ENCODE results near the gene EVX2.

EVX2 gene

DNA sequence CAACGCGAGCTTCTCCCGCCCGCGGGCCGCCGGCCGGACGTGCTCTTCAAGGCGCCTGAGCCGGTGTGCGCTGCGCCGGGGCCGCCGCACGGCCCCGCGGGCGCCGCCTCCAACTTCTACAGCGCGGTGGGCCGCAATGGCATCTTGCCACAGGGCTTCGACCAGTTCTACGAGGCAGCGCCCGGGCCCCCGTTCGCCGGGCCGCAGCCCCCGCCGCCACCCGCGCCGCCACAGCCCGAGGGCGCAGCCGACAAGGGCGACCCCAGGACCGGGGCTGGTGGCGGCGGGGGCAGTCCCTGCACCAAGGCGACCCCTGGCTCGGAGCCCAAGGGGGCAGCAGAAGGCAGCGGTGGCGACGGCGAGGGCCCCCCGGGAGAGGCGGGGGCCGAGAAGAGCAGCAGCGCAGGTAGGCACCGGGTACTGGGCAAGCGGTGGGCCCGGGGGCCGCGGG lies 24.0 kb upstream of the EVX2 start:
- no peak for DNase-seq (ENCODE audit: low spot score)

DNA sequence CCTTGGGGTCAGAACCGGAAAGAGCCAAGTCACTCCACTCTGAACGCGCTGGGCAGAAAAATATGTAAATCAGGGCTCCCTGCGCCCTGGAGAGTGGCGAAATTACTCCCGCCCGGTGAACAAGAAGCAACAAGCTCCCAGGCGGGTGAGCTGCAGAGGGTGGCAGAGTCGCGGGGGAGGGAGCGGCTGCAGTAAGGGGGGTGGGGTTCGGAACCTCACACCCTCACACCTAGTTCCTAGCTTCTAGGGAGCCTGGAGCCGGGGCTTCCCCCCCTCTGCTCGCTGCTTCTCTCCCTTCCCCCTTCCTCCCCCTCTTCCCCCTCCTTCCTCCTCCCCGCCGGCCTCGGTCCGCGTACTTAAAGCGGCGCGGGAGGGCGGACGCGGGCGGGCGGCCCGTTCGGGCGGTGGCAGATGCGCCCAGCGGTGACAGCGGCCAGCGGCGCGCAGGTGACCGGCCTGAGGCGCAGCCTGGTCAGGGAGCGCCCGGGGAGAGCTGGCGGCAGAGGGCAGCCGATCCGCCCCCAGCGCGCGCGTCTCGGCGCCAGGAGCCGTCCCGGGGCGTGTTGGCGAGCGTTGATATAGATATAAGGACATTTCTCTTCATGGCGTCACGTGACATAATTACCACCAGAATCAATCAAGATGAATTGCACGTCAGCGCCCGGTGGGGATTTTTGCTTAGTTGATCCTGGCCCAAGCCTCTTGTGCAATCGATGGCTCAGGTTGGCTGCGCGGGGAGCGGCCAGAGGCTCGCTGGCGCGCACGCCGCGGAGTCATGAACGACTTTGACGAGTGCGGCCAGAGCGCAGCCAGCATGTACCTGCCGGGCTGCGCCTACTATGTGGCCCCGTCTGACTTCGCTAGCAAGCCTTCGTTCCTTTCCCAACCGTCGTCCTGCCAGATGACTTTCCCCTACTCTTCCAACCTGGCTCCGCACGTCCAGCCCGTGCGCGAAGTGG lies 23.1 kb upstream of the EVX2 start, which contains the start of gene HOXD11:
Gene HOXD11 (plus strand): TSS at position 700 of the 959 bp plus-strand sequence. CDS start 76 bp downstream, at position 776.
- no peak for DNase-seq (ENCODE audit: low spot score)

DNA sequence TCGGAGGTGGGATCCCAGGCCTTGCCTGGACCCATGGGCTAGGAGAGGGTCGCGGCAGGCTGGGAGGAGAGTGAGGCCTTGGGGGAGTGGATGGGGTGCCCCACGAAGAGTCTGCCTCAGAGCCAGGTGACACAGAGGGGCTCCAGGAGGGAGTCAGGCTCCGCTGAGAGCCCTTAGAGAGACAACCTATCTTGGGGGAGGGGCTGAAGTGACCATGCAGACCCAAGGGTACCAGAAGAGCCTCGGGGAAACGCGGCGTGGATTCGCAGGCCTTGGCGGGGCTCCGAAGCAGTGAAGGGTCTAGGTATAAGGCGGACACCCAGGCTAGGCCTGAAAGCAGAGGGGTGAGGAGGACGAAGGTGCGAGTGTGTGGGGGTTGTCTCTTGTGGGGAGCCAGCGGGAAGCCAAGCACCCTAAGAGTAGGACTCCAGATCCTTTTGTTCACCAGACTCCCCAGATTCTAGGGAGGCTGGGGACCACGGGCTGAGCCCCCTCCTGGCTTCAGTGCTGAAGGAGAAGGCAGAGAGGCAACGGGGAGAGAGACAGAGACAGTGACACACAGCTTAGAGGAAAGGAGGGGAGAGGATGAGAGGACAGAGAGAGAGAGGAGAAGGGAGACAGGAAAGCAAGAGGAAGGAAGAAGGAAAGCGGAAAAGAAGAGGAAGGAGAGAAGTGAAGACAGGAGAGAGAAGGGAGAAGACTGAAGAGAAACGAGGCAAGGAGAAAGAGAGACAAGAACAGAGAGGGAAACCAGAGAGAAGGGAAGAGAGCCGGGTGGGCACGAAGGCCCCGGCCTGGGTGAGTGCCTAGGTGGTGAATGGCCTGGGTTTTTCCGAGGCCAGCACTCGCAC lies 22.2 kb upstream of the EVX2 start:
- DNase-seq (ENCODE audit: low spot score): no peak

DNA sequence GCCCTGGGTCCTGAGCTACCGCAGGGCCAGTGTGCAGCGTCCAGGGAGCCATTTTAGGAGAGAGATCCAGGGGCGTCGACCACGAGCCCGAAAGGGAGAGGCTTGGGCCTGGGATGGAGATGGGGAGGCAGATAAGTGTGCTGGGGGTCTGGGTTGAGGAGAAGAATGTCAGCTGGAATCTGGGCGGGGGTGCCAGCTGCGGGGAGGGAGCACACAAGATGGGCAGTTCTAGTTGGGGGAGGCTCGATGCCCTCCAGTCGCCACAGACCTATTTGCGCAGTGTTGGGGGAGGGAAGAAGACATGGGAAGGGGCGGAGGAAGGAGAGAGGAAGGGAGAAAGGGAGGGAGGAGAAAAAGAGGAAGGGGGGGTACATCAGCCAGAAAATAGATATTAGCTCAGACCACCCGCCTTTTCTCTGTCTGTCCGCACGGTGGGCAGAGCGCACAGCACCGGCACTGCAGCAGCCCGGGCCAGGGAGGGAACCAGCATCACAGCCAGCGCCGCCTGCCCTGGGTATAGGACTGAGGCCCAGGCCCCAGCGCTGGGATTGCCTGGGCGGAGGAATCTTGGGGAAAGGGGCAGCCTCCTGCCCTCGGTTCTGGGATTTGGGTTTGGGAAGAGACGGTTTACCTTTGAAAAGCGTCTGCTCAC lies 21.4 kb upstream of the EVX2 start:
- DNase-seq (ENCODE audit: low spot score): no peak

- no peak for DNase-seq (ENCODE audit: low spot score)
These were observed 20.7 kb upstream of the EVX2 start for GRCh38 chr2:176104316-176105077.

- no peak for DNase-seq (ENCODE audit: low spot score)
These were observed 20.1 kb upstream of the EVX2 start for GRCh38 chr2:176103742-176104315.

- no peak for DNase-seq (ENCODE audit: low spot score)
These were observed 19.4 kb upstream of the EVX2 start for GRCh38 chr2:176103194-176103593.

DNA sequence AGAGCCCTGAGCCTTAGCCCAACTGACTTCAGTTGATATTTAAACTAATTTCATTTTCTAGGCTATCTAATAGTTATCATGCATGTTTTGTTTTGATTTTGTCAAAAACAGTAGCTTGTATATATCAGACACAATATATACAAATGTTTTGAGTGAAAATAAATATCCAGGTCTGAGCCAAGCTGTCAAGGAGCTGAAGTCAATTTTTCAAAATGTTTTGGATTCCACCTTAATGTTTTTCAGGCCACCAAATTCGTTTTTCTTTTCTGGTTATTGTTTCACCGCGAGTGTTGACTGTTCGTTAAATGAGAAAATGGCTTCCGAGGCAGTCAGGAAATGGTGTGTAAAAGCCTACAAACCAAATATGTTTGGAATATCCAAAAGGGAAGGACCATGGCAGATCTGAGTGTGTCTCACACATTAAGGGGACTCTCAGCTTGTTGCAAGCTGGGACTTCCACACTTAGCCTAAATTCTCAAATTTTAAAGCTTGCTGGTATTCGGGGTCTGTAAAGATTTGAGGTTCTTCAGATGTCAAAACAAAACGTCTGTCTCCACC lies 18.6 kb upstream of the EVX2 start:
- DNase-seq (ENCODE audit: low spot score): no peak

DNA sequence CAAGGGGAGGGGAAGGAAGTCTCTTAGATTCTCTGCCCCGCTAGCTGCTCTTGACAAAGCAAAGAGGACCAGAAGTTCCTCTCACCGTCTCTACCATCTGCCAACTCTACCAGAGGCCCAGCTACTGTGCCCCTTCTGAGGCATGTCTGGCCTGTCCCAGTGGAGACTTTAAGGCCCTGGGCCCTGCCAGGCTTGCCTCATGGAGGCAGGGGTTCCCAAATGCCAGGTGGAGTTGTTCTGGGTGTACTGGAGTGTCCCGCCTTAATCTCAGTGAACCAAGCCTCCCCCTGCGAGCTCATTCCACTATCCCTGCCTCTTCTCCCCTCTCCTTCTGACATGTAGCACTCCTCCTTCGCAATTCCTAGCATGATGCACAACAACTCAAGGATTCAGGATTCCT lies 18.1 kb upstream of the EVX2 start:
- DNase-seq (ENCODE audit: low spot score): no peak

- DNase-seq (ENCODE audit: low spot score): no peak
These were observed 17.6 kb upstream of the EVX2 start for GRCh38 chr2:176101216-176101830.

GRCh38 chr2:176100547-176101140 lies 16.9 kb upstream of the EVX2 start:
- DNase-seq (ENCODE audit: low spot score): no peak

DNA sequence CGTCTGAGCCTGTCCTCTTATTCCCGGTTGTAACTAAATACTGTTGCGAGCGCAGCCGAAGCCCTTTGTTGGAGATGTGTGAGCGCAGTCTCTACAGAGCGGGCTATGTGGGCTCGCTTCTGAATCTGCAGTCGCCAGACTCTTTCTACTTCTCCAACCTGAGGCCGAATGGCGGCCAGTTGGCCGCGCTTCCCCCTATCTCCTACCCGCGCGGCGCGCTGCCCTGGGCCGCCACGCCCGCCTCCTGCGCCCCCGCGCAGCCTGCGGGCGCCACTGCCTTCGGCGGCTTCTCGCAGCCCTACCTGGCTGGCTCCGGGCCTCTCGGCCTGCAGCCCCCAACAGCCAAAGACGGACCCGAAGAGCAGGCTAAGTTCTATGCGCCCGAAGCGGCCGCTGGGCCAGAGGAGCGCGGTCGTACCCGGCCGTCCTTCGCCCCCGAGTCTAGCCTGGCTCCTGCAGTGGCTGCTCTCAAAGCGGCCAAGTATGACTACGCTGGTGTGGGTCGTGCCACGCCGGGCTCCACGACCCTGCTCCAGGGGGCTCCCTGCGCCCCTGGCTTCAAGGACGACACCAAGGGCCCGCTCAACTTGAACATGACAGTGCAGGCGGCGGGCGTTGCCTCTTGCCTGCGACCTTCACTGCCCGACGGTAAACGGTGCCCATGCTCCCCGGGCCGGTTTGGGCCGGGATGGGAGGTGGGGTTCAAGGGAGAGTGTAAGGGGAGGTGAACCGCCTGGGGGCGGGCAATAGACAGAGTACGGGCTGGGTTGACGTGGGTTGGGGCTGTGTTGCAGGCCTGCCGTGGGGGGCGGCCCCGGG lies 16.2 kb upstream of the EVX2 start, which contains the start of gene HOXD12:
Gene HOXD12 (plus strand): TSS at position 68 of the 819 bp plus-strand sequence. CDS start 7 bp downstream, at position 75.
- no peak for DNase-seq (ENCODE audit: low spot score)

- no peak for DNase-seq (ENCODE audit: low spot score)
These were observed 15.5 kb upstream of the EVX2 start for GRCh38 chr2:176099159-176099727.

DNA sequence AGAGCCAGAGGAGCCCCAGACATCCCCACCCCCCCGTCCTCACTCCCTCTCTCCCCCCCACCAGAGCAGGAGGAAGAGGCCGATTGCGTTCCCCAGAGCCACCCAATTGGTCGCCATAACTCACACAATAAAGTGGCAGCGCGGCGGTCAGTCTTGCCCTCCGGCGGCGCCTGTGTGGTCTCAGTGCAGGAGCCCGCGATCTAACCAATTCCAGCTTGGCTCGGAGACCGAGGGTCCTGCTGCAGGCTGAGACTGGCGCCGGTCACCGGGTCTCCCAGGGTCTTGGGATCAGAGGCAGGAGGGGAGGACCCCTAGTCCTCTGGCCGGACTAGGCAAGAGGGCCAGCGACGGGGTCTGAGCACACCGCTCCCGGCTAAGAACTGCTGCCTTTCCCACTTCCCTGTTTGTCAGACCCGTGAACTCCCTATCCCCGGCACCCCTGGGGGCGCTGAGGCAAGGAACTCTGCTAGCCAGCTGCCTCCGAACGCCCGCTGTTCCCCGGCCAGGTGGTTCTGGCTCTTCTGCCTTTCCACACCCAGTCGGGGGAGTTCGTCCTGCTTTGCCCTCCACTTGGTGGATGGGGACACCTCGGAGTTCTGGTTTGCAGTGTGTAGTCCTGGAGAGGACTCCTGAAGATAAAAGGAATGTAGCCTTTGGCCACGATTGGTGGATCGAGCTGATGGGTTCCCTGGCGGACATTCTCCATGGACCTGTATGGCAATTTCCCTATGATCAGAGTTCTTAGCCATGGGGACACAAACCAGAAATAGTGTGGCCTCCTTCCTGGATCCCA lies 14.8 kb upstream of the EVX2 start:
- no peak for DNase-seq (ENCODE audit: low spot score)

DNA sequence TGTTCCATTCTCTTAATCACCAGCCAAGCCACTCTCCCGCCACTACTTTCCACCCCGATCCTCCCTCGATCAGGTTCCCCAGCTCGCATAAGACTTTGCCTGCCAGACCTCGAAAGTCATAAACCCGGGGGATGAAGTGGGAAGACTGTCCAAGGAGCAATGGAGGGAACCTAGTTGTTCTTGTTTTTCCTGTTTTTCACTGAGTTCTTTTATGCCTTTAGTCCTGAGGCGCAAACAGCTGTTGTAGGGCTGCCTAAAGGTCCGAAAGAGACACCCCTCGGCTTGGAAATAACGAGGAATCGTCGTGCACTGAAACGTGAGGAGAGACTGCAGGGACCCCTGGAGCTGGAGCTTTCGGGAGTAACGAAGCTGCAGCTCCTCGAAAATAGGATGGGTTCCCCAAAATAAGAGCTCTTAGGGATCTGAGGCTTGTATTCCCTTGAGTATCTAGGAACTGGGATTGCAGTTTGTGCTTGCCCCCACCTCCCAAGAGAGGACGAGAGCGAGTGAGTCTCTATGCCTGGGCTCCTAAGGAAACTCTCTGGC lies 14.1 kb upstream of the EVX2 start:
- DNase-seq (ENCODE audit: low spot score): no peak

DNA sequence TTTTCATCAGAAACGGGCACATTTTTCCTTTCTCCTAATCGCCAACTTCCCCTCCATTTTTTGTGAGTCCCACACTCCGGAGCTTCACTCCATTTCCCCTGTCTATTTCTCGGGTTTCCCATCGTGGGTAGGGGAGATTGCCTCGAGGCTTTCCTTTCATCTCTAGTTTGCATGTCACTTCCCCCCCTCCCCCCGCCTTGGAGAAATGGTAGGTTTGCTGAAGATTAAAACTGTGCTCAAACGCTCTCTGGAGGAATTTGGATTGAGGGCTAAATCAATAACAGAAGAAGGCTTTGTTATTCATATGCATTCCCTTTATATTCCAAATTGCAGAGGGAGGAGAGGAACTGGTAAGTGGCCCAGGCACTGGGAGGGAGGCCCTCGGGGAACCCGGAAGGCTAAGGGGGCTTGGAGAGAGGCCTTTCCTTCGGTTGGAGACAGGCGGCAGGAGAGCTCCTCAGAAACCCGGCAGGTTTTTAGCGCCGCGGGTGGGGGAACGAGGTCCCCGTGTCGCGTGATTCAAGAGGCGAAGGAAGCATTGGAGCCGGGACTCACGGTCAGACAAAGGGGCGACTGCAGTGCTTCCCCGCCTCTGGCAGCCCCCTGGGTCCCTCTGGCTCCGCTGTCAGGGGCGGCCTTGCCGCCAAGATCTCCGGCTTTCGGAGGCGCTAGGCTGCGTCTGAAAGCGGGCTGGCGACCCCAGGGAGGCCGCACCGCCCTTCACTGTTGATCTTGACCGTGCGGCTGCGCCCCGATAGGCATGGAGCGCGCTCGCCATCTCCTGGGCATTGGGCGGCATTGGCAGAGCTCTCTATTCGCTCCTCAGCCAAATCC lies 13.4 kb upstream of the EVX2 start:
- DNase-seq (ENCODE audit: low spot score): peak; percentile 88

Measured in RKO (cell line).